ENCODE measurements around the gene MYH4. TPM values are rescaled to one million over a fixed set of nuclear protein-coding genes. Genes with fewer than 3 reads are reported as not detected.

The MYH4 gene
- total RNA-seq (under 1 TPM in 1 of 2 donors, not detected in 1; 0.19 TPM), polyA plus RNA-seq (not detected)

DNA sequence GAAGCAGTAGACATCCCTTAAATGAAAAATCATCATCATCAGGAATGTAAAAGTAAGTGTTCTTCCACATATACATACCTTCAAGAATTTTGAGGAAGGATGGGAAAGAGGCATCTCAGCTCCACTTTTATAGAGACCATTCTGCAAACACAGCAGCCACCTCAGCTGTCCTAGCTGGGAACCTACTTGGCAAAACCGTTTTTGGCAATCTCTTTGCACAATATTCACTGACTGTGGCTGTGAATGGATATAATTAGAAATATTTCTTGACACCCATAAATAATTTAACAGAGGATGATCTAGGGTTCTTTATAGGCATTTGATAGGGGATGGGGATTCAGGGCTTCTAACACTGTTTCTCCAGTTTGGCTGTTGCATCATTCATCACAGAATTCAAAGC lies at the start of gene MYH4:
Gene MYH4, minus strand, starts transcription at position 101 of the 400 bp plus-strand sequence. CDS start 2,814 bp downstream, outside the sequence.
- Histone ChIP-seq H3K9ac (ENCODE audit: low read depth in 1 of 2, low read length in 2 of 2) (no peak within 1 kb of the TSS), H3K9me3 (ENCODE audit: control insufficient read depth in 4 of 4, low read length in 3 of 4) (no peaks in the 10 kb centered on the region), H3K4me1 (ENCODE audit: control insufficient read depth in 4 of 4, insufficient read depth in 4 of 4, low read length in 3 of 4) (no peaks in the 10 kb centered on the region), H3K4me3 (ENCODE audit: low read depth in 1 of 3, low read length in 3 of 3) (no peak within 1 kb of the TSS), H3K27me3 (ENCODE audit: control insufficient read depth in 4 of 4, insufficient read depth in 4 of 4, low read length in 3 of 4) (peaks cover 0 to 3% (median 0%) of the 10 kb centered on the region in 4 donors), H3K36me3 (ENCODE audit: control insufficient read depth in 4 of 4, insufficient read depth in 3 of 4, low read depth in 1 of 4, low read length in 3 of 4) (no peaks in the 10 kb centered on the region), H3K27ac (ENCODE audit: low read depth in 1 of 2, low read length in 2 of 2) (no peak within 1 kb of the TSS)
- DNase-seq (ENCODE audit: low spot score): no peak
- TF ChIP-seq, protein P1, sequence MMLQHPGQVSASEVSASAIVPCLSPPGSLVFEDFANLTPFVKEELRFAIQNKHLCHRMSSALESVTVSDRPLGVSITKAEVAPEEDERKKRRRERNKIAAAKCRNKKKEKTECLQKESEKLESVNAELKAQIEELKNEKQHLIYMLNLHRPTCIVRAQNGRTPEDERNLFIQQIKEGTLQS (IDR thresholded peaks at IDR 0.05): no peak
- no peak for TF ChIP-seq FOXA2 (IDR thresholded peaks at IDR 0.05)
- TF ChIP-seq, protein P2, sequence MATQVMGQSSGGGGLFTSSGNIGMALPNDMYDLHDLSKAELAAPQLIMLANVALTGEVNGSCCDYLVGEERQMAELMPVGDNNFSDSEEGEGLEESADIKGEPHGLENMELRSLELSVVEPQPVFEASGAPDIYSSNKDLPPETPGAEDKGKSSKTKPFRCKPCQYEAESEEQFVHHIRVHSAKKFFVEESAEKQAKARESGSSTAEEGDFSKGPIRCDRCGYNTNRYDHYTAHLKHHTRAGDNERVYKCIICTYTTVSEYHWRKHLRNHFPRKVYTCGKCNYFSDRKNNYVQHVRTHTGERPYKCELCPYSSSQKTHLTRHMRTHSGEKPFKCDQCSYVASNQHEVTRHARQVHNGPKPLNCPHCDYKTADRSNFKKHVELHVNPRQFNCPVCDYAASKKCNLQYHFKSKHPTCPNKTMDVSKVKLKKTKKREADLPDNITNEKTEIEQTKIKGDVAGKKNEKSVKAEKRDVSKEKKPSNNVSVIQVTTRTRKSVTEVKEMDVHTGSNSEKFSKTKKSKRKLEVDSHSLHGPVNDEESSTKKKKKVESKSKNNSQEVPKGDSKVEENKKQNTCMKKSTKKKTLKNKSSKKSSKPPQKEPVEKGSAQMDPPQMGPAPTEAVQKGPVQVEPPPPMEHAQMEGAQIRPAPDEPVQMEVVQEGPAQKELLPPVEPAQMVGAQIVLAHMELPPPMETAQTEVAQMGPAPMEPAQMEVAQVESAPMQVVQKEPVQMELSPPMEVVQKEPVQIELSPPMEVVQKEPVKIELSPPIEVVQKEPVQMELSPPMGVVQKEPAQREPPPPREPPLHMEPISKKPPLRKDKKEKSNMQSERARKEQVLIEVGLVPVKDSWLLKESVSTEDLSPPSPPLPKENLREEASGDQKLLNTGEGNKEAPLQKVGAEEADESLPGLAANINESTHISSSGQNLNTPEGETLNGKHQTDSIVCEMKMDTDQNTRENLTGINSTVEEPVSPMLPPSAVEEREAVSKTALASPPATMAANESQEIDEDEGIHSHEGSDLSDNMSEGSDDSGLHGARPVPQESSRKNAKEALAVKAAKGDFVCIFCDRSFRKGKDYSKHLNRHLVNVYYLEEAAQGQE (IDR thresholded peaks at IDR 0.05): no peak
- no peak for TF ChIP-seq HNF4G (IDR thresholded peaks at IDR 0.05)
- TF ChIP-seq EGR1 (IDR thresholded peaks at IDR 0.05; ENCODE audit: low read depth in 2 of 2): no peak
- no peak for TF ChIP-seq JUND (IDR thresholded peaks at IDR 0.05)
- TF ChIP-seq RAD21 (IDR thresholded peaks at IDR 0.05): no peak
- no peak for TF ChIP-seq TAF1 (conservative IDR thresholded peaks at IDR 0.05)
- TF ChIP-seq, protein P3, sequence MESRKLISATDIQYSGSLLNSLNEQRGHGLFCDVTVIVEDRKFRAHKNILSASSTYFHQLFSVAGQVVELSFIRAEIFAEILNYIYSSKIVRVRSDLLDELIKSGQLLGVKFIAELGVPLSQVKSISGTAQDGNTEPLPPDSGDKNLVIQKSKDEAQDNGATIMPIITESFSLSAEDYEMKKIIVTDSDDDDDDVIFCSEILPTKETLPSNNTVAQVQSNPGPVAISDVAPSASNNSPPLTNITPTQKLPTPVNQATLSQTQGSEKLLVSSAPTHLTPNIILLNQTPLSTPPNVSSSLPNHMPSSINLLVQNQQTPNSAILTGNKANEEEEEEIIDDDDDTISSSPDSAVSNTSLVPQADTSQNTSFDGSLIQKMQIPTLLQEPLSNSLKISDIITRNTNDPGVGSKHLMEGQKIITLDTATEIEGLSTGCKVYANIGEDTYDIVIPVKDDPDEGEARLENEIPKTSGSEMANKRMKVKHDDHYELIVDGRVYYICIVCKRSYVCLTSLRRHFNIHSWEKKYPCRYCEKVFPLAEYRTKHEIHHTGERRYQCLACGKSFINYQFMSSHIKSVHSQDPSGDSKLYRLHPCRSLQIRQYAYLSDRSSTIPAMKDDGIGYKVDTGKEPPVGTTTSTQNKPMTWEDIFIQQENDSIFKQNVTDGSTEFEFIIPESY (IDR thresholded peaks at IDR 0.05): no peak
- no peak for TF ChIP-seq HNF4A (conservative IDR thresholded peaks at IDR 0.05)
- TF ChIP-seq YY1 (IDR thresholded peaks at IDR 0.05): no peak
- TF ChIP-seq NR2F2 (IDR thresholded peaks at IDR 0.05): no peak
- no peak for TF ChIP-seq GABPA (IDR thresholded peaks at IDR 0.05 in 1 of 2, conservative IDR thresholded peaks at IDR 0.05 in 1 of 2)
- TF ChIP-seq, protein P4, sequence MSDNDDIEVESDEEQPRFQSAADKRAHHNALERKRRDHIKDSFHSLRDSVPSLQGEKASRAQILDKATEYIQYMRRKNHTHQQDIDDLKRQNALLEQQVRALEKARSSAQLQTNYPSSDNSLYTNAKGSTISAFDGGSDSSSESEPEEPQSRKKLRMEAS (IDR thresholded peaks at IDR 0.05): no peak
- TF ChIP-seq RXRA (IDR thresholded peaks at IDR 0.05): no peak
- no peak for TF ChIP-seq SP1 (IDR thresholded peaks at IDR 0.05)
- no peak for TF ChIP-seq FOXA1 (IDR thresholded peaks at IDR 0.05)
- TF ChIP-seq, protein P5, sequence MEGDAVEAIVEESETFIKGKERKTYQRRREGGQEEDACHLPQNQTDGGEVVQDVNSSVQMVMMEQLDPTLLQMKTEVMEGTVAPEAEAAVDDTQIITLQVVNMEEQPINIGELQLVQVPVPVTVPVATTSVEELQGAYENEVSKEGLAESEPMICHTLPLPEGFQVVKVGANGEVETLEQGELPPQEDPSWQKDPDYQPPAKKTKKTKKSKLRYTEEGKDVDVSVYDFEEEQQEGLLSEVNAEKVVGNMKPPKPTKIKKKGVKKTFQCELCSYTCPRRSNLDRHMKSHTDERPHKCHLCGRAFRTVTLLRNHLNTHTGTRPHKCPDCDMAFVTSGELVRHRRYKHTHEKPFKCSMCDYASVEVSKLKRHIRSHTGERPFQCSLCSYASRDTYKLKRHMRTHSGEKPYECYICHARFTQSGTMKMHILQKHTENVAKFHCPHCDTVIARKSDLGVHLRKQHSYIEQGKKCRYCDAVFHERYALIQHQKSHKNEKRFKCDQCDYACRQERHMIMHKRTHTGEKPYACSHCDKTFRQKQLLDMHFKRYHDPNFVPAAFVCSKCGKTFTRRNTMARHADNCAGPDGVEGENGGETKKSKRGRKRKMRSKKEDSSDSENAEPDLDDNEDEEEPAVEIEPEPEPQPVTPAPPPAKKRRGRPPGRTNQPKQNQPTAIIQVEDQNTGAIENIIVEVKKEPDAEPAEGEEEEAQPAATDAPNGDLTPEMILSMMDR (IDR thresholded peaks at IDR 0.05; ENCODE audit: low read depth, low read length, missing input control): no peak
- WGBS: 51% methylated on average over 1 of the region's 1 CpG

Data from liver (tissue), 9 donors.